ENCODE results near the gene C1orf185. TPM values are rescaled to one million over a fixed set of nuclear protein-coding genes. Genes with fewer than 3 reads are reported as not detected.

Gene C1orf185
- total RNA-seq, 1 experiment from 2014 or later, result not detected

DNA sequence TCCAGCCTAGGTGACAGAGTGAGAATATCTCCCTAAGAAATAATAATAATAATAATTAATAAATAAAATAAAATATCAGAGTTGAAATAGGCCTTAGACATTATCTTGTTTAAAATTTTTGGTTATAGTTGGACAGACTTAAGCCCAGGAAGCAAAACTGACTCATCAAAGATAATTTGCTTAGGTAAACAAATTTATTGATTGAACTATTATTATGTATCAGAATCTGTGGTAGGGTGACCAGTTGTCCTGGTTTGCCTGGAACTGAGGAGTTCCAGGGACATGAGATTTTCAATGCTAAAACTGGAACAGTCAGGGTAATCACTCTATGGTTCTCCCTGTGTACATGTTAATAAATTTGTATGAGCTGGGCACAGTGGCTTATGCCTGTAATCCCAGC lies 86.2 kb downstream of the C1orf185 start:
- H3K36me3 ChIP-seq (ENCODE audit: insufficient read depth, low read length, poor library complexity, severe bottlenecking), result no peaks in the 10 kb centered on the region
- DNase-seq (ENCODE audit: low spot score), result no peak
- no peaks in the 10 kb centered on the region for H3K4me1 ChIP-seq (ENCODE audit: insufficient read depth, low read length, poor library complexity, severe bottlenecking)
- no peaks in the 10 kb centered on the region for H3K27me3 ChIP-seq (replicated peaks; ENCODE audit: insufficient read depth, low read depth, low read length, poor library complexity)
- BruUV-seq (replicated peaks), result no TSS peak
- CTCF ChIA-PET, result no interaction called here
- no peak overlapping the region for H3K27ac ChIP-seq (ENCODE audit: low read depth, low read length, poor library complexity, severe bottlenecking)
- POLR2A ChIA-PET (ENCODE audit: low non-redundant PET), result no interaction called here
- no peaks in the 10 kb centered on the region for H3K9me3 ChIP-seq (ENCODE audit: low read depth, low read length, poor library complexity, severe bottlenecking)
- TF ChIP-seq, protein P1, sequence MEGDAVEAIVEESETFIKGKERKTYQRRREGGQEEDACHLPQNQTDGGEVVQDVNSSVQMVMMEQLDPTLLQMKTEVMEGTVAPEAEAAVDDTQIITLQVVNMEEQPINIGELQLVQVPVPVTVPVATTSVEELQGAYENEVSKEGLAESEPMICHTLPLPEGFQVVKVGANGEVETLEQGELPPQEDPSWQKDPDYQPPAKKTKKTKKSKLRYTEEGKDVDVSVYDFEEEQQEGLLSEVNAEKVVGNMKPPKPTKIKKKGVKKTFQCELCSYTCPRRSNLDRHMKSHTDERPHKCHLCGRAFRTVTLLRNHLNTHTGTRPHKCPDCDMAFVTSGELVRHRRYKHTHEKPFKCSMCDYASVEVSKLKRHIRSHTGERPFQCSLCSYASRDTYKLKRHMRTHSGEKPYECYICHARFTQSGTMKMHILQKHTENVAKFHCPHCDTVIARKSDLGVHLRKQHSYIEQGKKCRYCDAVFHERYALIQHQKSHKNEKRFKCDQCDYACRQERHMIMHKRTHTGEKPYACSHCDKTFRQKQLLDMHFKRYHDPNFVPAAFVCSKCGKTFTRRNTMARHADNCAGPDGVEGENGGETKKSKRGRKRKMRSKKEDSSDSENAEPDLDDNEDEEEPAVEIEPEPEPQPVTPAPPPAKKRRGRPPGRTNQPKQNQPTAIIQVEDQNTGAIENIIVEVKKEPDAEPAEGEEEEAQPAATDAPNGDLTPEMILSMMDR (conservative IDR thresholded peaks at IDR 0.05; ENCODE audit: low read depth, low read length), result no peak
- TF ChIP-seq EZH2 (IDR thresholded peaks at IDR 0.05; ENCODE audit: borderline replicate concordance, low read depth, low read length, poor library complexity, severe bottlenecking), result no peak
- intact Hi-C loops (cut with micrococcal nuclease; ENCODE audit: unreplicated experiment), result loop anchor here (2.0 to 10.0 kb wide), 4 partner anchors 263 to 819 kb away; no protein-coding TSS in a partner anchor
- no peak overlapping the region for H3K4me3 ChIP-seq (ENCODE audit: low read depth, low read length, poor library complexity, severe bottlenecking)

DNA sequence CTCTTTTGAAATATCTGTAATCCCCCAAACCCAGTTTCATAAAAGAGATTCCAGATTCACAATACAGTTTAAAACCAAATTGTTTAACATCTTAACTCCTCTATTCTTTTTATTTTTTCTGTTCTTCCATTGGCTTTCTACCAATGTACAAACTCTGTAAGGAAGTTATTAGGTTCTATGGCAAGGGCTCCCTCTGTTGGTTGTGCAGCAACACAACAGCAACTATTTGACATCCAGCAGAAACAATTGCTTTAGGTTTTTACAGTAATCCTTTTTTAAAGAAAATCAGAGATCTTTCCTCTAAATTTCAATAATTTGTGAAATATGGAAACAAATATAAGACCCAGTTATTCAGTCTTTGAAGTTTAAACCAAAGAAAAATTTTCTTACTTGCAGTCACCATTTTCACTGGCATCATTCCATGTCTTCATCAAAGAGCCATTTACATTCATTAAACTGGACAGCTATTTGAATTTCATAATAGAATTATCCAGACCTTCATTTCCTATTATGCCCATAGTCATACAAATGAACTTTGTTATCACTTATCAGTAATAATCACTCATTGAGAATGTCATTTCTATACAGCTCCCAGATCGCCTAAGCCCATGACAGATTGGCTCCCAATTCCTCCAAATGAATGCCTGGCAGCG lies 87.5 kb downstream of the C1orf185 start:
- Histone ChIP-seq H3K36me3 (ENCODE audit: insufficient read depth, low read length, poor library complexity, severe bottlenecking) (no peaks in the 10 kb centered on the region), H3K4me3 (ENCODE audit: low read depth, low read length, poor library complexity, severe bottlenecking) (no peak overlapping the region), H3K9me3 (ENCODE audit: low read depth, low read length, poor library complexity, severe bottlenecking) (no peaks in the 10 kb centered on the region), H3K4me1 (ENCODE audit: insufficient read depth, low read length, poor library complexity, severe bottlenecking) (no peaks in the 10 kb centered on the region), H3K27ac (ENCODE audit: low read depth, low read length, poor library complexity, severe bottlenecking) (no peak overlapping the region), H3K27me3 (replicated peaks; ENCODE audit: insufficient read depth, low read depth, low read length, poor library complexity) (no peaks in the 10 kb centered on the region)
- ChIA-PET POLR2A (ENCODE audit: low non-redundant PET) (interaction anchor here (0.5 kb wide), 1 partner anchor 10 kb away, joined by 3 read pairs; no protein-coding TSS in a partner anchor), CTCF (interaction anchor here (0.5 to 1.2 kb wide), 5 partner anchors 10 to 822 kb away, joined by 3 to 5 read pairs (median 3); no protein-coding TSS in a partner anchor)
- peak; percentile 69 for DNase-seq (ENCODE audit: low spot score)
- no peak for TF ChIP-seq EZH2 (IDR thresholded peaks at IDR 0.05; ENCODE audit: borderline replicate concordance, low read depth, low read length, poor library complexity, severe bottlenecking)
- TF ChIP-seq, protein P1 (conservative IDR thresholded peaks at IDR 0.05; ENCODE audit: low read depth, low read length), result peak; percentile 97
- intact Hi-C loops (cut with micrococcal nuclease; ENCODE audit: unreplicated experiment), result loop anchor here (2.0 to 10.0 kb wide), 6 partner anchors 102 to 821 kb away; no protein-coding TSS in a partner anchor
- no TSS peak for BruUV-seq (replicated peaks)

DNA sequence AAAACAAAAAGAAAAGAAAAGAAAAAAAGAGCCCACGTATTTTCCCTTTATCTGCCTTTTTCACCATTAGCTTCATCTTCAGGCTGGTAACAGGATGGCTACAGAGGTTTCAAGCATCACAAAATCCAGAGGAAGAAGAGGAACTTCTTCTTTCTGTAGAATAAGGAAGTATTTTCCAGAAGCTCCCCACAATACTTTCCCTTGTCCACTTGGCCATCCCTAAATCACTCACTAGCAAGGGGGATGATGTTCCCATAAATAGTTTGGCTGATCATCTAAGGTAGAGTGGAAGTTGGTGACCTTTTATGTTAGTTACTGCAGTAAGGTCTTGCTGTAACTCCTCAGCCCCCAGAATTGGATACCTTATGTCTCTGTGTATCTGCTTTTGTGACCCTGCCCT lies 88.9 kb downstream of the C1orf185 start:
- Histone ChIP-seq H3K4me3 (ENCODE audit: low read depth, low read length, poor library complexity, severe bottlenecking) (no peak overlapping the region), H3K4me1 (ENCODE audit: insufficient read depth, low read length, poor library complexity, severe bottlenecking) (no peaks in the 10 kb centered on the region), H3K9me3 (ENCODE audit: low read depth, low read length, poor library complexity, severe bottlenecking) (no peaks in the 10 kb centered on the region), H3K36me3 (ENCODE audit: insufficient read depth, low read length, poor library complexity, severe bottlenecking) (no peaks in the 10 kb centered on the region), H3K27me3 (replicated peaks; ENCODE audit: insufficient read depth, low read depth, low read length, poor library complexity) (no peaks in the 10 kb centered on the region), H3K27ac (ENCODE audit: low read depth, low read length, poor library complexity, severe bottlenecking) (no peak overlapping the region)
- intact Hi-C loops (cut with micrococcal nuclease; ENCODE audit: unreplicated experiment), result loop anchor here (2.0 to 5.0 kb wide), 2 partner anchors 104 to 106 kb away; no protein-coding TSS in a partner anchor
- ChIA-PET CTCF (interaction anchor here (0.6 kb wide), 1 partner anchor 106 kb away, joined by 5 read pairs; no protein-coding TSS in a partner anchor), POLR2A (ENCODE audit: low non-redundant PET) (no interaction called here)
- no peak for TF ChIP-seq EZH2 (IDR thresholded peaks at IDR 0.05; ENCODE audit: borderline replicate concordance, low read depth, low read length, poor library complexity, severe bottlenecking)
- TF ChIP-seq, protein P1 (conservative IDR thresholded peaks at IDR 0.05; ENCODE audit: low read depth, low read length), result no peak
- no TSS peak for BruUV-seq (replicated peaks)
- no peak for DNase-seq (ENCODE audit: low spot score)

Measured in A673 (cell line).